MM.1S (cell line): ENCODE measurements around the gene IFITM10.

Source experiments
- CTCF ChIP-seq: fragments of 300-600 bp; sonication (generic); IDR thresholded peaks from 2 replicates; pipeline ENCODE4 v1.5.1; 2016; ENCODE audit warnings: antibody characterized with exemption, low read length, mixed read lengths
- EZH2 ChIP-seq: fragments of 300-600 bp; sonication (generic); optimal IDR thresholded peaks from 2 replicates; pipeline ENCODE3; 2017; ENCODE audit warnings: low read depth, mild to moderate bottlenecking, antibody characterized with exemption, low read length, mixed read lengths
- EZH2phosphoT487 ChIP-seq: fragments of 300-600 bp; sonication (generic); IDR thresholded peaks from 2 replicates; pipeline ENCODE4 v1.6.1; 2018; ENCODE audit warnings: antibody characterized with exemption, low read length

DNA sequence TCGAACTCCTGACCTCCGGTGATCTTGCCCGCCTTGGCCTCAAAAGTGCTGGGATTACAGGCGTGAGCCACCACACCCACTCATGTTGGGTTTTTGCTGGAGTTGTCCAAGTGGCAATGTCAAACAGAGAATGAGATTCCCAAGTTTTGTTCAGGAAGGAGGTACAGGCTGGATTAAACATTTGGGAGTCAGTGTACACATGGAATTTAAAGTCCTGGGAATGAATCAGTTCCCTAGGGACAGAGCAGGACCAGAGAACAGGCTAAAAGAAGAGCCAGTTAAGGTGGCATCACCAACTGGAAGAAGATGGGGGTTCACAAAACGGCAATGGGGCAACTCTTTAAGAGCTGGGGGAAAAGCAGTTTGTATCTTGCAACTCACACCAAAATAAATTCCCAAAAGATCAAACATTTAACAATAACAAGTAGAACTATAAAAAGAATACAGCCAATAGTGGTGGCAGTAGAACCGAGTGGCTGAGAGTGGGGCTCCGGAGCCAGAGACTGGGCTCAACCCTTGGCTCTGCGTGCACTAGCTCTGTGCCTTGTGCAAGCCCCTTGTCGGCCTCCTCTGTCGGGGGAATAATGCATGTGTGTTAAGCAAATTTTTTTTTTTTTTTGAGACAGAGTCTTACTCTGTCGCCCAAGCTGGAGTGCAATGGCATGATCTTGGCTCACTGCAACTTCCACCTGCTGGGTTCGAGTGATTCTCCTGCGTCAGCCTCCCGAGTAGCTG is 47.2 kb upstream of the IFITM10 start:
- TF ChIP-seq CTCF: no peak
- TF ChIP-seq EZH2: no peak
- TF ChIP-seq EZH2phosphoT487: no peak
